ENCODE results near the gene TMEM229B.

- TF ChIP-seq CTCF (IDR thresholded peaks at IDR 0.05; ENCODE audit: low read depth, low read length) (no peak), EZH2phosphoT487 (IDR thresholded peaks at IDR 0.05; ENCODE audit: low read depth) (no peak)
These were observed 35.5 kb upstream of the TMEM229B start for GRCh38 chr14:67523764-67524633.

All from OCI-LY3 (cell line).